Measurements from ENCODE around the gene FCRL3.
"Not testable (repeated sequence)": the region's sequence is repeated elsewhere in the genome, so short reads cannot be mapped to it uniquely, and the experiment has no call there.

The FCRL3 gene

GRCh38 chr1:157700732-157701131 is at the start of gene FCRL3:
TSS of gene FCRL3 (minus strand) at chr1:157700769. CDS start at chr1:157700489, 280 bp downstream.
- DNase-seq, result no peak

- no peak for DNase-seq
Measured at GRCh38 chr1:157748262-157748817, 47.8 kb upstream of the FCRL3 start.

- DNase-seq, result no peak
Measured at GRCh38 chr1:157739229-157739901, 38.8 kb upstream of the FCRL3 start.

- not testable (repeated sequence) for DNase-seq
Measured at GRCh38 chr1:157735991-157736390, 35.4 kb upstream of the FCRL3 start.

GRCh38 chr1:157734321-157734720 is 33.8 kb upstream of the FCRL3 start:
- no peak for DNase-seq

- no peak for DNase-seq
Measured at GRCh38 chr1:157732755-157733154, 32.2 kb upstream of the FCRL3 start.

GRCh38 chr1:157725221-157725577 is 24.6 kb upstream of the FCRL3 start:
- DNase-seq, result no peak

GRCh38 chr1:157724537-157725220 is 24.1 kb upstream of the FCRL3 start:
- DNase-seq, result no peak

GRCh38 chr1:157723157-157723556 is 22.6 kb upstream of the FCRL3 start:
- DNase-seq, result no peak

GRCh38 chr1:157721985-157722384 is 21.4 kb upstream of the FCRL3 start:
- DNase-seq, result no peak

GRCh38 chr1:157715736-157716135 is 15.2 kb upstream of the FCRL3 start:
- no peak for DNase-seq

GRCh38 chr1:157711802-157712201 is 11.2 kb upstream of the FCRL3 start:
- DNase-seq, result no peak

- DNase-seq, result no peak
Measured at GRCh38 chr1:157704878-157705277, 4.3 kb upstream of the FCRL3 start.

GRCh38 chr1:157703981-157704380 is 3.4 kb upstream of the FCRL3 start:
- DNase-seq, result no peak

GRCh38 chr1:157702308-157702825 is 1.8 kb upstream of the FCRL3 start:
- DNase-seq, result no peak

GRCh38 chr1:157700305-157700704 is 264 bp downstream of the FCRL3 start:
- no peak for DNase-seq

- DNase-seq, result no peak
Measured at GRCh38 chr1:157697781-157698569, 2.6 kb downstream of the FCRL3 start.

- DNase-seq, result no peak
Measured at GRCh38 chr1:157696966-157697628, 3.5 kb downstream of the FCRL3 start.

- no peak for DNase-seq
Measured at GRCh38 chr1:157695417-157695816, 5.2 kb downstream of the FCRL3 start.

- DNase-seq, result peak; percentile 54
Measured at GRCh38 chr1:157691285-157691920, 9.2 kb downstream of the FCRL3 start.

- peak; percentile 29 for DNase-seq
Measured at GRCh38 chr1:157682710-157683437, 17.7 kb downstream of the FCRL3 start.

GRCh38 chr1:157678721-157679120 is 21.8 kb downstream of the FCRL3 start:
- DNase-seq, result no peak

Measured in NCI-H2029 treated with DMSO at 0.1 percent for 48 hours (cell line).